GM21786 (cell line): ENCODE measurements around the gene DDX46.
"Not testable (repeated sequence)": the region's sequence is repeated elsewhere in the genome, so short reads cannot be mapped to it uniquely, and the experiment has no call there.

Experiments
- ATAC-seq: cut with Tn5 transposase; IDR thresholded peaks from one replicate; pipeline ENCODE4 v1.9.1; 2021; ENCODE audit not compliant: unreplicated experiment

The DDX46 gene

GRCh38 chr5:134784241-134784920 lies 25.8 kb downstream of the DDX46 start:
- ATAC-seq = no peak

- no peak for ATAC-seq
Measured at GRCh38 chr5:134784946-134785620, 26.5 kb downstream of the DDX46 start.

GRCh38 chr5:134787692-134788091 lies 29.1 kb downstream of the DDX46 start:
- ATAC-seq = no peak

DNA sequence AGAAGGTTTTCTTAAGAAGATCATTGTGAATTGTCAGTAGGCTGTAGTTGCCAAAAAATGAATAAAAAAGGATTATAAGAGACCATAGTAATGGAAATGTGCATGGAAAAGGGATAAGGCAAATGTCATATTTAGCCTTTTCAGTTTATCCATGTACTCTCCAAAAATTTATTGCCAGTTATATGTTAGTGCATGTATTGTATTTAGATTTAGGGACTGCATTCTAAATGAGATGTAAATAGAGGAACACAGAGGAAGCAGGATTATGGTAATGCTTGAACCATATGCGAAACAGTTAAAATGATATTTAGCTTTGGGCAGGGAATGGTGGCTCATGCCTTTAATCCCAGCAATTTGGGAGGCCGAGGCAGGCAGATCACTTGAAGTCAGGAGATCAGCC lies 33.0 kb downstream of the DDX46 start:
- no peak for ATAC-seq

DNA sequence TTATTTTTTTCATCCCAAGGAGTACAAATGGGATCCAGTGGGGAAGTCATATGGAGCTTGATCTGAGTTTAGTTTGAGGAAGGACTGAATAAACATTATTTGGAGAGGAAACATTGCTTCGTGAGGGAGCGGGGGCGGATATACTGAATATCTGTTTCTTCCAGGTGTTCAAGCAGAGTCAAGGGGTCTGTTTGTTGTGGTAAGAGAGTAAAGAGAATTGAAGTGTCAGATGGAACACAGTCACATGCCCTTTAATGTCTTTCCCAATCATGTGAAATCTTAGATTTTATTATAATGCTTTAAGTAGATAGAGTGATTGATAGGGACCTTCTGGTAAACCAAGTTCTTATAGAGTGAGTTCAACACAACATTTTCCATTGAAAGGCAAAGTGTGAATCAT lies 33.7 kb downstream of the DDX46 start:
- ATAC-seq = no peak

DNA sequence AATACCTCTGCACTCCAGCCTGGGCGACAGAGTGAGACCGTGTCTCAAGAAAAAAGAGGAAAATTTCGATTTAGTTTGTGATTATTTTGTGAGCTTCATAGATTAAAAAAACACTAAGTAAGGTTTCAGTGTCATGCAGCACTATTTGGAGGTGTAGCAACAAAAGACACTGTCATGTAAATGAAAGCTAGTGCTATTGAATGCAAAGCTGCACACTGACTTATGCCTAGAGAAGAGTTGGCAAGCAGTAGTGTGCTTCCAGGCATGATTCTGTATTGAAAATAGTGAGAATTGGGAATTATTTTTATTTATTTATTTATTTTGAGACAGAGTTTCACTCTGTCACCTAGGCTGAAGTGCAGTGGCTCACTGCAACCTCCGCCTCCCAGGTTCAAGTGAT lies 34.5 kb downstream of the DDX46 start:
- ATAC-seq = no peak

DNA sequence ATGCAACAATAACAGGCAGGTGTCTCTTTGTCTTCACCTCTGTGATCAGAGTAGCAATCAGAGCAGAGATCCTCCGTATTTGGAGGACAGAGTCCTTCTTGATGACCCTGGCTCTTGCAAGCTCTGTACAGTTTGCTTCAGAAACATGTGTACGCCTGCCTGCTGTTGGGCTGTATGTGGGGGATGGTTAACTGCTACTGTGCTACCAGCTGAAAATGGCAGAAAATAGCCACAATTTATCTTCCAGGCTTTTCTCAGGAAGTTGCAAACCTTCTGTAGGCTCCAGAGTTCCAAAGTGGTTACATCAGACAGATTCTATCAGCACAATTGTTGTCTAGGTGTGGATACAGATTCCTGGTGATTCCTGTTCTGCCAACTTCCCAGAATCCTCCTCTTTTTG lies 35.5 kb downstream of the DDX46 start:
- no peak for ATAC-seq

DNA sequence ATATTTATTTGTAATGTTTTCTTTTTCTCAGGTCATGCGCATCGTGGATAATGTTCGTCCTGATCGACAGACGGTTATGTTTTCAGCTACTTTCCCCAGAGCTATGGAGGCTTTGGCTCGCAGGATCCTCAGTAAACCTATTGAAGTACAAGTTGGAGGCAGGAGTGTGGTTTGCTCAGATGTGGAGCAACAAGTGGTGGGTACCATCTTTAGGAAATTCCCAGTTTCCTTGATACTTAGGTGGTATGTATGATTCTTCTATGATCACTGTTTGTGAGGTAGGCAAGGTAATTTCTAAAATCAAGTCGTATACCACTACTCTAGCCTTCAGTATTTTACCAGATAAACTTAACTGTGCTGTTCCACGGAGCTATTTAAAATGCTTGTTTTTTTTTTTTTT lies 36.2 kb downstream of the DDX46 start:
- ATAC-seq = no peak

DNA sequence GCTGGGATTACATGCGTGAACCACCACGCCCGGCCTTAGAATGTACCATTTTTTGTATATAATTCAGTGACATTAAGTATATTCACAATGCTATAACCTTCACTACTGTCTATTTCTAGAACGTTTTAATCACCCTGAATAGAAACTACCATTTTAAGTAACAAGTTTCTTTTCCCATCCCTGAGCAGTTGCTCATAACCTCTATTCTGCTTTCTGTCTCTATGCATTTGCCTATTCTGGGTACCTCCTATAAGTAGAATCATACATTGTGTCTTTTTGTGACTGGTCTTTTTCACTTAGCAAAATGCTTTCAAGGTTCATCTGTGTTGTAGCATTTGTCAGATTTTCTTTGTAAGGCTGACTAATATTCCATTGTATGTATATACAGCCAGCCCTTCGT lies 39.9 kb downstream of the DDX46 start:
- no peak for ATAC-seq

DNA sequence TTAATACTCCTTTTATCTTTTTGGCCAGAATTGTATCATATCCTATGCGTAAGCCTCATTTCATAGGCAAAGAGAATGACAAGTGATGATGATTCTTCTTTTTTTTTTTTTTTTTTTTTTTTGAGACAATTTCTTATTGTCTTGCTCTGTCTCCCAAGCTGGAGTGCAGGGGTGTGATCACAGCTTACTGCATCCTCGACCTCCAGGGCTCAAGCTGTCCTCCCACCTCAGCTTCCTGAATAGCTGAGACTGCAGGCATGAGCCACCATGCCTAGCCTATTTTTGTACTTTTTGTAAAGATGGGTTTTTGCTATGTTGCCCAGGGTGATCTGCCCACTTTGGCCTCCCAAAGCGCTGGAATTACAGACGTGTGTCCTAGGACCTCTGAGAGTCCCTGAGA lies 45.2 kb downstream of the DDX46 start:
- no peak for ATAC-seq

GRCh38 chr5:134813407-134813806 lies 54.8 kb downstream of the DDX46 start:
- ATAC-seq = no peak

- ATAC-seq = no peak
Measured at GRCh38 chr5:134813827-134814226, 55.2 kb downstream of the DDX46 start.

DNA sequence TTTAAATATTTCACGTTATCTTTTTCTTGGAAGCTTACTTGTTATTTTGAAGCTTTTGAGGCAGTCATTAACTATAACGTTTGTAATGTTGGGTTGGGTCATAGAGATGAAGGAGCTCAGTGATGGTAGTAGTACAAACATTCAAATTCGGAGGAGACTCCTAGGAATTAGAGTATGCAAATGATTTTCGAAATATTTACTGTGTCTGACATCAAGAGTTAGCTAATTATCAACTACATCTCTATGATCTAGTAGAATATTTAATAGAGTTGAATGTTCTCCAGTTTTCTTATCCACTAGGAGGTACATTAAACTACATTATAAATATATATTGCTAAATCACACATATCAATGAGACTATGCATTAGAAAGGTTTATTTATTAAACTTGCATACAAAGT lies 58.4 kb downstream of the DDX46 start:
- no peak for ATAC-seq

- no peak for ATAC-seq
Measured at GRCh38 chr5:134818776-134819175, 60.2 kb downstream of the DDX46 start.

DNA sequence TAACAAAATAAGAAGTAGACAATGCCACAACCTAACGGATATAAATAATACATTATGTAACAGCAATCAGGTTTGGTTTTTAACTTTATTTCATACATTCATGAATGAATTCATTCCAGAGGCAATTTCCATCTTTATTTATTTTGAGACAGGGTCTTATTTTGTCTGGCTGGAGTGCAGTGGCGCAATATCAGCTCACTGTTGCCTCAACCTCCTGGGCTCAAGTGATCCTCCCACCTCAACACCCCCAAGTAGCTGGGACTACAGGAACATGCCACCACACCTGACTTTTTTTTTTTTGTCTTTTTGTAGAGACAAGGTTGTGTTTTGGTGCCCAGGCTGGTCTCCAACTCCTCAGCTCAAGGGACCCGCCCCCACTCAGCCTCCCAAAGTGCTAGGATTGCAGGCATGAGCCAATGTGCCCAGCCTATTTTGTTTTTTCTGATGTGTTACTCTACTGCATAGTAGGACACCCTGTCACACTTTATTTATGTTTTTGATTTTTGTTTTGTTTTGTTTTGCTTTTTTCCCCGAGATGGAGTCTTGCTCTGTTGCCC lies 60.9 kb downstream of the DDX46 start:
- ATAC-seq = no peak

DNA sequence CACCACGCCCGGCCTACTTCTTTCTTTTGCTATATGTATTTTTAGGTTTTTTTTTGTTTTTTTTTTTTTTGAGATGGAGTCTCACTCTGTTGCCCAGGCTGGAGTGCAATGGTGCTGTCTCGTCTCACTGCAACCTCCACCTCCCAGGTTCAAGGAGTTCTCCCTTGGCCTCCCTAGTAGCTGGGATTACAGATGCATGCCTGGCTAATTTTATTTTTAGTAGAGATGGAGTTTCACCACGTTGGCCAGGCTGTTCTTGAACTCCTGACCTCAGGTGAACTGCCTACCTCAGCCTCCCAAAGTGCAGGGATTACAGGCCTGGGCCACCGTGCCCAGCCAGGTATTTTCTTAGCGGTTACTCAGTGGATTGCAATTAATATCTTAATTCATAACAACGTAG lies 63.3 kb downstream of the DDX46 start:
- ATAC-seq = no peak

GRCh38 chr5:134824681-134825080 lies 66.1 kb downstream of the DDX46 start:
- no peak for ATAC-seq

DNA sequence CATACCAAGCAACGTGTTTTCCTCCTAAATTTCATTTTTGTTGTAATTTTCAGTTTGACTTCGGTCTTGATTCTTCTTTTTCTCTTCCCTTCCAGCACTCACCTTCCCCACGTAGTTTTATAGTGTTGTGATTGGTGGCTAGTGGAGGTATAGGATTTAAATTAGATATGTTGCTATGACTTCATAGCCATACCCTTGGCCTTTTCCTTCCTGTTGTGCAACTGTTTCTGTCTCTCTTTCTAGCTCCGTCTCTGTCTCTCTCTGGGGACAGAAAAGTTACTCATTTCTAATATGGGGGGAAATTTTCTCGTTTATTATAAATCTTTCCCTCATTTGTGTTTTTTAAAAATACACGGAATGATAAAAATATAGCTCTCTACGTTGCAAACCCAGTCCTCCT lies 66.6 kb downstream of the DDX46 start:
- no peak for ATAC-seq

GRCh38 chr5:134833340-134834032 lies 74.9 kb downstream of the DDX46 start:
- ATAC-seq = no peak

GRCh38 chr5:134835623-134836022 lies 77.0 kb downstream of the DDX46 start:
- ATAC-seq = no peak

DNA sequence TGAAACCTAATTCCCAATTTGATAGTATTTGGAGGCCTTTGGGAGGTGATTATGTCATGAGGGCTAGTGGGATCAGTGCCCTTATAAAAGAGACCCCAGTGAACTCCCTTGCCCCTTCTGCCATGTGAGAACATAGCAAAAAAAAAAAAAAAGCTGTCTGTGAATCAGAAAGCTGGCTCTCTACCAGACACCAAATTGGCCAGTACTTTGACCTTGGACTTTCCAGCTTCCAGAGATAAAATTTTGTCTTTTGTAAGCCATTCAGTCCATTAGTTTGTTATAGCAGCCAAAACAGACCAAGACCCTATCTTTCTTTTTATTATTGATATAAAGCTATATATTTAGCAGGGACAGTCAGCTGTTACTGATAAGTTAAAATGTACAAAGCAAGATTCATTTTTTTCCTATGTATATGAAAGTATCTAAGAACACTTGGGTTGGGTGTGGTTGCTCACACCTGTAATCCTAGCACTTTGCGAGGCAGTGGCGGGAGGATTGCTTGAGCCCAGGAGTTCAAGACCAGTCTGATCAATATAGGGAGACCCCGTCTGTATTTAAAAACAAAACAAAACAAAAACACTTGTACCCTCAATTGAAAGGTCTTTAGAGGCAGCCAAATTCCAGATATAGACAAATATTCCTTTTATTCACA lies 79.1 kb downstream of the DDX46 start:
- ATAC-seq = no peak

- ATAC-seq = not testable (repeated sequence)
Measured at GRCh38 chr5:134838361-134838760, 79.8 kb downstream of the DDX46 start.
